AG04450 (cell line): ENCODE measurements around the gene MOBP. TPM values are rescaled to one million over a fixed set of nuclear protein-coding genes. Genes with fewer than 3 reads are reported as not detected.
"Not testable (repeated sequence)": the region's sequence is repeated elsewhere in the genome, so short reads cannot be mapped to it uniquely, and the experiment has no call there.

ENCODE experiments used
- CTCF ChIA-PET: fragments of 300-600, 350-600 bp; formaldehyde crosslinking; extraction: SDS; loops from one replicate; lab custom pipeline; 2022; ENCODE audit warnings: antibody characterized with exemption, inconsistent platforms; lab: Charles Lee
- POLR2A ChIA-PET: fragments of 350-600 bp; formaldehyde crosslinking; extraction: SDS; loops from one replicate; lab custom pipeline; 2021; ENCODE audit warnings: antibody characterized with exemption, inconsistent platforms; lab: Yijun Ruan, JAX
- DNase-seq: peaks from one replicate; pipeline ENCODE4 v3.0.0-alpha.2; 2011; ENCODE audit warnings: low read depth, low spot score
- H3K27ac ChIP-seq: one replicate; pipeline ENCODE4 v1.5.1; 2012; ENCODE audit warnings: low read depth, low read length, control low read depth
- H3K27me3 ChIP-seq: one replicate; pipeline ENCODE4 v1.6.0; 2012; ENCODE audit warnings: low read length; ENCODE audit not compliant: control insufficient read depth, insufficient read depth
- H3K4me3 ChIP-seq: 2 replicates; pipeline ENCODE4 v1.5.1; 2011; ENCODE audit warnings: mild to moderate bottlenecking, low read depth, low read length, control low read depth
- H3K9me3 ChIP-seq: 2 replicates; pipeline ENCODE4 v1.5.1; 2012; ENCODE audit warnings: low read length; ENCODE audit not compliant: control insufficient read depth, insufficient read depth
- CTCF ChIP-seq: IDR thresholded peaks from 2 replicates; pipeline ENCODE4 v1.5.1; 2011; ENCODE audit warnings: low read depth, low read length, control low read depth, inconsistent platforms
- polyA plus RNA-seq: library from polyadenylated mRNA; depleted of rRNA; stranded (reverse); fragments of >200 nt; gene quantifications from 2 replicates; pipeline ENCODE4 v1.2.3, GENCODE V29; 2011

MOBP gene
- polyA plus RNA-seq, 1 experiment = not detected

- ChIA-PET POLR2A (no interaction called here), CTCF (interaction anchor here (0.9 to 5.2 kb wide), 12 partner anchors 10 to 730 kb away, joined by 3 to 93 read pairs (median 10); no protein-coding TSS in a partner anchor)
- TF ChIP-seq CTCF = no peak
- H3K9me3 ChIP-seq = no peaks in the 10 kb centered on the region
- no peaks in the 10 kb centered on the region for H3K27me3 ChIP-seq
- no peak overlapping the region for H3K4me3 ChIP-seq
- H3K27ac ChIP-seq = no peak overlapping the region
- DNase-seq = no peak
These were observed 18.8 kb upstream of the MOBP start for GRCh38 chr3:39448506-39449233.

GRCh38 chr3:39449796-39450195 is 17.7 kb upstream of the MOBP start:
- H3K27ac ChIP-seq = no peak overlapping the region
- no peak for TF ChIP-seq CTCF
- H3K27me3 ChIP-seq = no peaks in the 10 kb centered on the region
- no peak for DNase-seq
- H3K4me3 ChIP-seq = no peak overlapping the region
- CTCF ChIA-PET = interaction anchor here (5.2 kb wide), 1 partner anchor 49 kb away, joined by 93 read pairs; no protein-coding TSS in a partner anchor
- POLR2A ChIA-PET = no interaction called here
- no peaks in the 10 kb centered on the region for H3K9me3 ChIP-seq

- Histone ChIP-seq H3K4me3 (no peak overlapping the region), H3K27ac (no peak overlapping the region), H3K27me3 (no peaks in the 10 kb centered on the region), H3K9me3 (no peaks in the 10 kb centered on the region)
- DNase-seq = no peak
- ChIA-PET POLR2A (no interaction called here), CTCF (interaction anchor here (0.5 kb wide), 1 partner anchor 803 kb away, joined by 3 read pairs; no protein-coding TSS in a partner anchor)
- TF ChIP-seq CTCF = no peak
These were observed 14.3 kb upstream of the MOBP start for GRCh38 chr3:39453134-39453533.

- H3K9me3 ChIP-seq, POLR2A ChIA-PET, DNase-seq, H3K27me3 ChIP-seq, H3K27ac ChIP-seq, CTCF ChIA-PET, H3K4me3 ChIP-seq: not testable (repeated sequence)
These were observed 13.6 kb upstream of the MOBP start for GRCh38 chr3:39453872-39454271.

GRCh38 chr3:39454591-39455217 is 12.8 kb upstream of the MOBP start:
- no peak for DNase-seq
- Histone ChIP-seq H3K9me3 (no peaks in the 10 kb centered on the region), H3K4me3 (no peak overlapping the region), H3K27ac (no peak overlapping the region), H3K27me3 (no peaks in the 10 kb centered on the region)
- ChIA-PET POLR2A (no interaction called here), CTCF (interaction anchor here (0.6 to 0.9 kb wide), 2 partner anchors 37 to 755 kb away, joined by 3 to 4 read pairs; no protein-coding TSS in a partner anchor)
- no peak for TF ChIP-seq CTCF
